IMR-90 (cell line): Measurements from ENCODE around the gene SGMS1. TPM values are rescaled to one million over a fixed set of nuclear protein-coding genes. Genes with fewer than 3 reads are reported as not detected.

Experiments
- ATAC-seq: fragments of 200-7000 bp; cut with Tn5 transposase; 2 replicates; pipeline ENCODE4 v1.9.1; 2020; ENCODE audit warnings: low read depth, mild to moderate bottlenecking, moderate library complexity
- BruUV-seq: library from RNA; stranded (reverse); fragments of 400-500 nt; replicated peaks from 2 replicates; lab custom pipeline; 2021; lab: Mats Ljungman, UMichigan
- CTCF ChIA-PET: fragments of 300-600 bp; formaldehyde crosslinking; extraction: SDS; loops from one replicate; lab custom pipeline; 2021; ENCODE audit warnings: antibody characterized with exemption; lab: Yijun Ruan, JAX
- POLR2A ChIA-PET: fragments of 300-600 bp; sonication (Branson Sonifier 250); formaldehyde crosslinking; loops from one replicate; lab custom pipeline; 2022; ENCODE audit warnings: antibody characterized with exemption; ENCODE audit not compliant: unreplicated experiment; lab: Charles Lee
- DNase-seq: peaks from one replicate; pipeline ENCODE4 v3.0.0; 2013
- H2AFZ ChIP-seq: replicated peaks from 2 replicates; pipeline ENCODE3; 2013; ENCODE audit warnings: low read length, mild to moderate bottlenecking; ENCODE audit not compliant: poor library complexity
- H2AK5ac ChIP-seq: 2 replicates; pipeline ENCODE4 v1.6.1; 2013; ENCODE audit warnings: low read depth, low read length, inconsistent platforms
- H2AK9ac ChIP-seq: replicated peaks from 2 replicates; pipeline ENCODE3; 2013; ENCODE audit warnings: mild to moderate bottlenecking, low read depth, low read length, moderate library complexity; ENCODE audit not compliant: poor library complexity
- H2BK120ac ChIP-seq: 2 replicates; pipeline ENCODE4 v1.6.1; 2013; ENCODE audit warnings: low read depth, low read length, inconsistent platforms
- H2BK15ac ChIP-seq: 3 replicates; pipeline ENCODE4 v1.6.1; 2013; ENCODE audit warnings: low read depth, low read length, inconsistent platforms
- H2BK20ac ChIP-seq: 2 replicates; pipeline ENCODE4 v1.6.1; 2013; ENCODE audit warnings: low read depth, mild to moderate bottlenecking, inconsistent platforms, low read length, moderate library complexity
- H2BK5ac ChIP-seq: 2 replicates; pipeline ENCODE4 v1.6.1; 2013; ENCODE audit warnings: mild to moderate bottlenecking, low read depth, low read length, inconsistent platforms; ENCODE audit not compliant: poor library complexity, severe bottlenecking
- H3K14ac ChIP-seq: replicated peaks from 2 replicates; pipeline ENCODE4 v1.6.1; 2013; ENCODE audit warnings: low read depth, low read length, inconsistent platforms
- H3K18ac ChIP-seq: 2 replicates; pipeline ENCODE4 v1.6.1; 2013; ENCODE audit warnings: low read depth, low read length, control low read depth
- H3K23ac ChIP-seq: 2 replicates; pipeline ENCODE4 v1.6.1; 2013; ENCODE audit warnings: low read depth, low read length, inconsistent platforms
- H3K27ac ChIP-seq: 2 replicates; pipeline ENCODE4 v1.5.1; 2013; ENCODE audit warnings: mild to moderate bottlenecking, control low read depth, low read length; ENCODE audit not compliant: insufficient read depth
- H3K27me3 ChIP-seq: 2 replicates; pipeline ENCODE4 v1.6.1; 2013; ENCODE audit warnings: low read length; ENCODE audit not compliant: control insufficient read depth, insufficient read depth
- H3K36me3 ChIP-seq: 2 replicates; pipeline ENCODE4 v1.6.1; 2013; ENCODE audit warnings: low read length, mixed read lengths; ENCODE audit not compliant: control insufficient read depth, insufficient read depth
- H3K4ac ChIP-seq: 2 replicates; pipeline ENCODE4 v1.6.1; 2013; ENCODE audit warnings: low read depth, low read length, inconsistent platforms
- H3K4me1 ChIP-seq: 2 replicates; pipeline ENCODE4 v1.6.1; 2013; ENCODE audit warnings: low read length, mixed read lengths; ENCODE audit not compliant: control insufficient read depth, insufficient read depth
- H3K4me2 ChIP-seq: 2 replicates; pipeline ENCODE4 v1.6.1; 2013; ENCODE audit warnings: low read depth, mild to moderate bottlenecking, control low read depth, low read length, moderate library complexity
- H3K4me3 ChIP-seq: 2 replicates; pipeline ENCODE4 v1.5.1; 2013; ENCODE audit warnings: low read depth, mild to moderate bottlenecking, control low read depth, low read length, moderate library complexity; ENCODE audit not compliant: insufficient read depth
- H3K56ac ChIP-seq: 2 replicates; pipeline ENCODE4 v1.6.1; 2013; ENCODE audit warnings: low read length, inconsistent platforms; ENCODE audit not compliant: insufficient read depth; ENCODE audit errors: extremely low read depth
- H3K79me1 ChIP-seq, 2 experiments: 2 replicates each; pipeline ENCODE4 v1.6.1; 2013; ENCODE audit warnings: low read length in 2 of 2, inconsistent platforms in 1 of 2, low read depth in 1 of 2
- H3K9ac ChIP-seq: 2 replicates; pipeline ENCODE4 v1.6.1; 2013; ENCODE audit warnings: low read depth, low read length, control low read depth
- H3K9me1 ChIP-seq: 2 replicates; pipeline ENCODE4 v1.6.1; 2013; ENCODE audit warnings: low read length, inconsistent platforms; ENCODE audit not compliant: insufficient read depth
- H3K9me3 ChIP-seq: 2 replicates; pipeline ENCODE4 v1.6.1; 2013; ENCODE audit warnings: low read length; ENCODE audit not compliant: control insufficient read depth, insufficient read depth
- H4K20me1 ChIP-seq: 2 replicates; pipeline ENCODE4 v1.6.1; 2013; ENCODE audit warnings: low read length, inconsistent platforms; ENCODE audit not compliant: insufficient read depth
- H4K5ac ChIP-seq: 2 replicates; pipeline ENCODE4 v1.6.1; 2013; ENCODE audit warnings: mild to moderate bottlenecking, low read depth, low read length, control low read depth
- H4K8ac ChIP-seq, 2 experiments: 2 replicates each; pipeline ENCODE4 v1.6.1; 2013; ENCODE audit warnings: low read depth in 2 of 2, low read length in 2 of 2, control low read depth in 1 of 2, inconsistent platforms in 1 of 2
- H4K91ac ChIP-seq: 2 replicates; pipeline ENCODE4 v1.6.1; 2013; ENCODE audit warnings: low read depth, low read length, inconsistent platforms; ENCODE audit not compliant: insufficient read depth
- BHLHE40 ChIP-seq: fragments of 150-350 bp; IDR thresholded peaks from 2 replicates; pipeline ENCODE4 v1.6.1; 2016; ENCODE audit warnings: mild to moderate bottlenecking, low read depth, low read length
- CEBPB ChIP-seq: IDR thresholded peaks from 2 replicates; pipeline ENCODE4 v1.6.1; 2012; ENCODE audit warnings: low read depth, low read length, improper control_type of control experiment
- FOS ChIP-seq: fragments of 150-350 bp; IDR thresholded peaks from 2 replicates; pipeline ENCODE4 v1.6.1; 2016; ENCODE audit warnings: low read depth, low read length
- MAFK ChIP-seq: IDR thresholded peaks from 2 replicates; pipeline ENCODE4 v1.6.1; 2012; ENCODE audit warnings: low read depth, low read length, improper control_type of control experiment
- MAZ ChIP-seq: IDR thresholded peaks from 2 replicates; pipeline ENCODE4 v1.6.1; 2012; ENCODE audit warnings: low read depth, mild to moderate bottlenecking, low read length, improper control_type of control experiment, moderate library complexity, borderline replicate concordance
- NFE2L2 ChIP-seq: fragments of 150-350 bp; IDR thresholded peaks from 2 replicates; pipeline ENCODE4 v1.6.1; 2016; ENCODE audit warnings: low read depth, mild to moderate bottlenecking, low read length
- POLR2A ChIP-seq: IDR thresholded peaks from 2 replicates; pipeline ENCODE4 v1.6.1; 2012; ENCODE audit warnings: mild to moderate bottlenecking, low read depth, low read length
- RAD21 ChIP-seq: IDR thresholded peaks from 2 replicates; pipeline ENCODE4 v1.6.1; 2012; ENCODE audit warnings: low read length, improper control_type of control experiment
- RCOR1 ChIP-seq: IDR thresholded peaks from 2 replicates; pipeline ENCODE4 v1.6.1; 2012; ENCODE audit warnings: mild to moderate bottlenecking, low read length, improper control_type of control experiment; ENCODE audit not compliant: insufficient replicate concordance
- RFX5 ChIP-seq: IDR thresholded peaks from 2 replicates; pipeline ENCODE4 v1.8.0; 2012; ENCODE audit warnings: low read depth, mild to moderate bottlenecking, low read length, moderate library complexity
- USF2 ChIP-seq: fragments of 150-350 bp; IDR thresholded peaks from 2 replicates; pipeline ENCODE4 v1.6.1; 2017; ENCODE audit warnings: mild to moderate bottlenecking, antibody characterized with exemption, low read length, low read depth
- WGBS, 2 experiments: methylation state at CpG; one replicate each; pipeline versions ENCODE4 v1.1.5 to v1.1.7; 2013; ENCODE audit warnings: missing lambda C conversion rate in 2 of 2; ENCODE audit not compliant: insufficient read length in 1 of 2; ENCODE audit errors: extremely low coverage in 2 of 2; 5-methylcytosine and 5-hydroxymethylcytosine counted together
- dilution Hi-C: fragments of 300-500 bp; cut with HindIII; formaldehyde crosslinking; loops from one replicate; pipeline ENCODE4 v1.14.3; 2018; ENCODE audit warnings: low sequenced_read_pairs; ENCODE audit not compliant: unreplicated experiment
- in situ Hi-C: fragments of 300-500 bp; cut with MboI; formaldehyde crosslinking; loops from 3 replicates; pipeline ENCODE4 v1.14.3; 2019; ENCODE audit warnings: low sequenced_read_pairs, inconsistent platforms, mixed read lengths
- intact Hi-C: fragments of 100-400 bp; cut with micrococcal nuclease; formaldehyde crosslinking; loops from 2 replicates; pipeline ENCODE4 v1.10.0; 2022
- polyA plus RNA-seq, 3 experiments: library from polyadenylated mRNA; depleted of rRNA; stranded (reverse); fragments of >200 nt; gene quantifications; 2 replicates each; pipeline ENCODE4 v1.2.3, GENCODE V29; 2012; ENCODE audit warnings: low replicate concordance in 1 of 3
- total RNA-seq: library from RNA; depleted of rRNA; stranded (reverse); fragments of >200 nt; gene quantifications from 2 replicates; pipeline ENCODE4 v1.2.3, GENCODE V29; 2012

The SGMS1 gene
- total and polyA plus RNA-seq, 2 of the 4 experiments (the other 2 are of a cell fraction) = 9.8 to 30.8 TPM

GRCh38 chr10:50544857-50545429 lies 78.8 kb downstream of the SGMS1 start:
- intact Hi-C loops = no loop called here
- no peak overlapping the region for H2BK120ac ChIP-seq
- no peak overlapping the region for H2AK5ac ChIP-seq
- no peak overlapping the region for H3K23ac ChIP-seq
- peaks cover 4% of the 10 kb centered on the region; the same call in 1 of the 2 replicates for H3K9me1 ChIP-seq
- no peak overlapping the region for H3K56ac ChIP-seq
- no peak overlapping the region for H3K4me2 ChIP-seq
- H4K91ac ChIP-seq = no peak overlapping the region
- ATAC-seq (no peak), DNase-seq (no peak)
- no peaks in the 10 kb centered on the region for H4K20me1 ChIP-seq
- peaks cover 10 to 28% of the 10 kb centered on the region in 2 experiments for H3K79me1 ChIP-seq
- no peak overlapping the region for H3K9ac ChIP-seq
- no peaks in the 10 kb centered on the region for H3K27me3 ChIP-seq
- H3K18ac ChIP-seq = no peak overlapping the region
- no peak for TF ChIP-seq CEBPB
- no peak for TF ChIP-seq FOS
- no peak for TF ChIP-seq BHLHE40
- TF ChIP-seq RAD21 = no peak
- TF ChIP-seq MAFK = no peak
- no peak for TF ChIP-seq MAZ
- TF ChIP-seq RCOR1 = no peak
- TF ChIP-seq POLR2A = no peak
- no peak for TF ChIP-seq USF2
- no peak for TF ChIP-seq NFE2L2
- TF ChIP-seq RFX5 = no peak
- no peak overlapping the region for H3K4ac ChIP-seq
- no peak overlapping the region for H4K5ac ChIP-seq
- H2BK5ac ChIP-seq = no peak overlapping the region
- H2BK20ac ChIP-seq = no peak overlapping the region
- no peaks in the 10 kb centered on the region for H3K9me3 ChIP-seq
- in situ Hi-C loops = no loop called here
- no peak overlapping the region for H2AK9ac ChIP-seq
- POLR2A ChIA-PET = no interaction called here
- no peak overlapping the region for H2BK15ac ChIP-seq
- no peak overlapping the region for H2AFZ ChIP-seq
- CTCF ChIA-PET = no interaction called here
- no peaks in the 10 kb centered on the region for H3K4me1 ChIP-seq
- H3K4me3 ChIP-seq = no peak overlapping the region
- no TSS peak for BruUV-seq
- no peak overlapping the region for H3K27ac ChIP-seq
- H4K8ac ChIP-seq = no peak overlapping the region
- WGBS, 2 experiments = 87% methylated on average over 2 of the region's 6 CpGs; no CpG with 5 or more reads in 1 of the 2 experiments
- dilution Hi-C loops = no loop called here
- no peaks in the 10 kb centered on the region for H3K36me3 ChIP-seq
- H3K14ac ChIP-seq = no peak overlapping the region; the same call in 1 of the 2 replicates
